ENCODE measurements around the gene GRK3.

The GRK3 gene

DNA sequence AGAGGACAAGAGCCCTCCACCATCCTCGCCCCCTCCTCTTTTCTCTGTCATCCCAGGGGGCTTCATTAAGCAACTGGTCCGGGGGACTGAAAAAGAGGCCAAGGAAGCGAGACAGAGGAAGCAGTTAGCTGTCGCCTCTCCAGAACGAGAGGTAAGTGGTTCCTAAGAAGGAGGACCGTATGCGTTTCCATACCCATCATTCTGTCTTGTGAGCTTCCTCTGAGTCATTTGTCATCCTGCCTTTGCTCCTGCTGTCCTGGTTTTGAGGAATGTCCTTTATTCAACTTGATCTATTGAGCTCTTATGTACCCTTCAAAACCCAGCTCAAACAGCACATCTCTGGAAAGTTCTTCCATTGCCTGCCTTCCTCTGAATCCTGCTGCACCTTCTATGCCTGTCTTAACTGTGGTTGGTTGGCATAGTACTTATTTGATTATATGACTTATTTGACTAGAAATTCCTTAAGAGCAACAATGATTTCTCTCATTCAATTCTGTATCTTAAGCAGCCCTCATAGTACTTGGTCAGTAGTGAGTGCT is 198.8 kb downstream of the GRK3 start:
- no peak for DNase-seq

DNA sequence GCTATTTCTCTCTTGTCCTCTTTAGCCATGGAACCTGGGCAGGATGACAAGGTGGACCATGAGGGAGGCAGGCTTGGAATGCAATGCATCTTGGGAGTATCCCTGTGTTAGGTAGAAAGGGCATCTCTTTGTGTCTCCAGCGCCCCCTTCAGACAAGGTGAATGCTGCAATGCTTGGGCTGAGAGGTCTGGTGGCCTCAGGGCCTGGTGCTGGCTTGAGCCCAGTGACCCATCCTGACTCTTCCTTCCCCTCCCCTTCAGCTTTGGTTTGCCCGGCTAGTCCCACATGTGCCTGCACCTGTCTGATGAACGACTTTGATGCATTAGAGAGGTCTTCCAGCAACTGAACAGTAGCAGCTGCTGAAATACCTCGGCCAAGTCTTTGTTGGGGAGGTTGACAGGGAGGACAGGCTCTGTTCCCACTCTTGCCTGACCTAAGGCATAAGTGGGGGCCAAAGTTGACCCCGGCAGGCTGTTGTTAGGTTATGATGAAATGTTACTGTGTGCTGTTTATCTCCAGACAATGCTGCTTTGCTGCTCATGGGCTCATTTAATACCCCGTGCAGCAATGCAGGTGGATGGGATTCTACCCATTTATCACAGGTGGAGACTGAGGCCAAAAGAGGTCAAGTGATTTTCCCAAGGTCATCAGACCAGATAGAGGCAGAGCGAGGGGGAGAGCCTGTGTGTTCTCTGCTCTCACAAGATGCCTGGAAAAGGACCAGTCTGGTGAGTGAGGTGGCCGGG is 200.0 kb downstream of the GRK3 start:
- DNase-seq = no peak

DNA sequence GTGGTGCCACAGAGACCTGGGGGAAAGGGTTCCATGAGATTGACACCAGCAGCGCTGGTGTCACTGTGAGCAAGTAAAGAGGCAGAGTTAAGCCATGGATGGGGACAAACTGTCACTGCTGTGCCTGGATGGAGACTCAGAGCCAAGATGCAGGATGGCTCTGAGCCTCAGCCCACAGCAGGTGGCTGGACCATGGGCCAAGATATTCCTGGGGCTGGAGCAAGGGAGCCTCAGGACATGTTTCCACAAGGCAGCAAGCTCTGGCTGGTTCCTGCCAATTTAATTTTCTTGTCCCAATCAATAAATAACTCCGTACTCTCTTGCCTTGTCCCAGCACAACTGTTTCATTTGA is 200.5 kb downstream of the GRK3 start:
- no peak for DNase-seq

DNA sequence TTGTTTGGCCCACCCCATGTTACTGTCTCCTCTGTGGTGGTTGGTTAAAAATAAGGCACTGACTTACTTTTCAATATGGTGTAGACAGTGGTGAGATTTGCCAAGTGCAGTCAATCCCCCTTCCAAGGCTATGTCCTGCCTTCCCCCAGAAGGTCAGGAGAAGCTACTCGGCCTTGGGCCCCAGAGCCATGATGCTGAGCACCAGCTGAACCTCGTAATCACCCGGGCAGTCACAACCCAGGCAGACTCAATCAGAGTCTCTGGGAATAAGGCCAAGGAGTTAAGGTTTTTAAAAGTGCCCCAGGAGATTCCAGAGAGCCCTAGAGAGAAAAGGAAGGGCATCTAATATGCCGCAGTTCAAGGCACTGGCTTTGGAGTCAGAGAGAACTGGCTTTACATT is 201.3 kb downstream of the GRK3 start:
- DNase-seq = no peak

DNA sequence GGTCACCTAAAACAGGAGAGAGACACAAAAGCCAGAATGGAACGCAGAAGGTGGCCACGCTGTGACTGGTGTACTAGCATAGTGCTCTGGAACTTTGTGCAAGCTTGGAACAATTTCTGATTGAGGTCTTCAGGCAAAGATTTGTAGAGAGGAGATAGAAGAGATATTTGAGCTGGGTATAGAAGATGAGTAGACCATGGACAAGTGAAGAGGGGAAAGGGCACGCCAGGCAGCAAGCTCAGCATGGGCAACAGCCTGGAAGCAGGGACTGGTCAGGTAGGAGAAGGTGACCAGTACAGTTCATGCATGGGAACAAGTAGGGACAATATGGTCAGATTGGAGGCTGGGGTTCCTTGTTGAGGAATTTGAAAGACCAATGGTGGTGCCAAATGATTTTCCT is 201.9 kb downstream of the GRK3 start:
- DNase-seq = no peak

DNA sequence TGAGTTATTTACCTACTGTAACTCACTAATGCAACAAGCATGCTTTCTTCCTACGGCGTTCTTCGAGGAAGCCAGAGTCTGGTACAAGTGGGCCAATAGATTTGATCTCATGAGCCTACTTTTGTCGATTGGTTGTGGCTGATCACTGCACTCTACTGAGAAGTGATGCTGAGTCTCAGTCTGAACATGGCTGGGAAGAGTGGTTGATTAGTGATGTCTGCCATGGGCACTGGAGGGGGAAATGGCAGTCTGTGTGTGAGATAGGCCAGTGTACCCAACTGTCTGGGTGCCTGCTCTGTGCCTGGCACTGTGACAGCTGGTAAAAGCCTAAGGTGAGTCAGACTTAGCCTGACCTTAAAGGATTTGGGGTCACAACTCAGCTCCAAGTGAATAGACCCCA is 205.9 kb downstream of the GRK3 start:
- no peak for DNase-seq

DNA sequence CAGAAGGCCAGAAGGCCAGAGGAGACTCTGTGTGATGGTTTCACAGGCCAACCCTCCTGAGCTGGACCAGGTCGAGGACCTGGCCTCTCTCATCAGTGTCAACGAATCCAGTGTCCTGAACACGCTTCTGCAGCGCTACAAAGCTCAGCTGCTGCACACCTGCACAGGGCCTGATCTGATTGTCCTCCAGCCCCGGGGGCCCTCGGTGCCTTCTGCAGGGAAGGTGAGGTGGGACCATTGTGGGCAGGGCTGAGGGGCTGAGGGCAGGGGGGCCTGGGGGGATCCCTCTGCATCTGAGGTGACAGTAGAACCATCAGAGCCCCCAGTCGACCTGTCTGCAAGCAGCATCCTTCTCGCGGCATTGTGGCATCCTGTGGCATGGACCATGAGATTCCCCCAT is 207.8 kb downstream of the GRK3 start:
- DNase-seq = no peak

DNA sequence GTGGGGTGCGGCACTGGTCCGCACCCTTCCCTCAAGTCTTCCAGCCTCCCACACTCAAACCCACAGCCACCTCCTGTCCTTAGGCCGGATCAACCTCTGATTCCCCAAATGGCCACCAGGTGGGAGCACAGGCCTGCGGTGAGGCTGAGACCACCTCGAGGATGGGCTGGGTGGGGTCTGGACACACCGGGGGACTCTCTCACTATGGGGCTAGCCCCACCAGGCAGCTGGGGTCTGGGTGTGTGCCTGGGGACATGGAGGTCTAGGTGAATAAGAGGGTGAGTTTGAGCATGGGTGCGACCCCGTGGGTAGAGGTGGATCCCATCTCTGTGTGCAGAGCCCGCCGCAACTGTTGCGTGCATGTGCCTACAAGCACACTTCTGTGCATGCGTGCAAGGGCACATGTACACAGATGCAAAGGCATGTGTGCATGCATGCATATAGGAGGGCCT is 210.1 kb downstream of the GRK3 start:
- DNase-seq = no peak

DNA sequence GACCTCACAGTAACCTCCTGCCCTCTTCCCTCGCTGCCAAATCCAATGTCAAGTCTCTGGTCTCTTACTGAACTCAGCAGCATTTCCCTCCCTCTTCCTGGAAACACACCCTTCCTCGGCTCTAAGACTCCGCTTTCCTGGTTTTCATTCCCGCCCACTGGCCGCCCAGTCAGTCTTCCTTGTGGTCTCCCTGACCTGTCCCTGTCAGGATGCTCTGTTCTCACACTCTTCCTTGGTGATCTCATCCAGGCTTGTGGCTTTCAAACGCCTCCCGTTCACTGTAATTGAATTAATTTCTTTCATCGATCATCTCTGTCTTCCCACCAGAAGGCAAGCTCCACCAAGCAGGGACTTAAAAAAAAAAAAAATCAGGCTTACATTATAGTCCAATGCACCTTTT is 211.1 kb downstream of the GRK3 start:
- DNase-seq = no peak

DNA sequence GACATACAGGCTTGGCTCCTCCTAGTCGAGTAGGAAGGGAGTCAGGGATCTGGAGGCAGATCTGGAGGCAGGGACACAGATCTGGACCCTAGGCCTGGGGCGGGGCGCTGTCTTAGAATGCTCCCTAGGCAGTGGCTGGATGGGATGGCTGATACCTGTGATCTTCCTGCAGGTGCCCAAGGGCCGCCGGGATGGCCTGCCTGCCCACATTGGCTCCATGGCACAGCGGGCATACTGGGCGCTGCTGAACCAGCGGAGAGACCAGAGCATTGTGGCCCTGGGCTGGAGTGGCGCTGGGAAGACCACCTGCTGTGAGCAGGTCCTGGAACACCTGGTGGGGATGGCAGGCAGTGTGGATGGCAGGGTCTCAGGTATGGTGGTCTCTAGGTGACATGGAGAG is 212.9 kb downstream of the GRK3 start:
- no peak for DNase-seq

DNA sequence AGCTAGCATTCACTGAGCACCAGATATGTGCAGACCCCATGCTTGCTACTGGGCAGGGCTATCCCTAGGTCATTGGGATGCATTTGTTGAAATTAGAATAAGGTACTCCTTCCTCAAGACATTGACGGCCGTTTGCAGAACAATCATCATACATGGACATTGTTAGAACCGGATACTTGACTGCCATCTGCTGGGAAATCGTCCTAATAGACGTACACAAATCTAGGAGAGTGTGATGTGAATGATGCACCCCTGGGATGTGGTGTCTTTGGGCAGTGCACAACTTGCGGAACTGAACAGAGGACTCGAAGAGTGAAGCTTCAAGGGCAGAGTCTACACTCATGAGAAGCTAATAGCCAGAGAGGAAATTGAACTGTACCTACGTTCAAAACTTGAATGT is 213.4 kb downstream of the GRK3 start:
- peak; percentile 50 for DNase-seq

Data from activated CD4-positive, alpha-beta T cell treated with anti-CD3 and anti-CD28 coated beads, Interleukin-2, amount 50 U/mL, for 16 hours (primary cell).